B cell (primary cell): ENCODE results near the gene NOVA1.

Experiments used
- CTCF ChIP-seq: fragments of 200-600 bp; IDR thresholded peaks from one replicate; pipeline ENCODE4 v1.8.0; 2022; ENCODE audit warnings: antibody characterized with exemption, mild to moderate bottlenecking
- EZH2 ChIP-seq: IDR thresholded peaks from 2 replicates; pipeline ENCODE4 v1.6.1; 2012; ENCODE audit warnings: borderline replicate concordance, low read depth, mild to moderate bottlenecking, moderate library complexity, low read length; ENCODE audit not compliant: insufficient read depth, poor library complexity, severe bottlenecking

GRCh38 chr14:26404927-26405326 lies 192.9 kb downstream of the NOVA1 start:
- TF ChIP-seq CTCF (no peak), EZH2 (no peak)
